ENCODE results near the gene KCNMA1. TPM values are rescaled to one million over a fixed set of nuclear protein-coding genes. Genes with fewer than 3 reads are reported as not detected.

Gene KCNMA1
- polyA plus RNA-seq, 4 donors: 2.7 to 8.6 (median 7.7) TPM

DNA sequence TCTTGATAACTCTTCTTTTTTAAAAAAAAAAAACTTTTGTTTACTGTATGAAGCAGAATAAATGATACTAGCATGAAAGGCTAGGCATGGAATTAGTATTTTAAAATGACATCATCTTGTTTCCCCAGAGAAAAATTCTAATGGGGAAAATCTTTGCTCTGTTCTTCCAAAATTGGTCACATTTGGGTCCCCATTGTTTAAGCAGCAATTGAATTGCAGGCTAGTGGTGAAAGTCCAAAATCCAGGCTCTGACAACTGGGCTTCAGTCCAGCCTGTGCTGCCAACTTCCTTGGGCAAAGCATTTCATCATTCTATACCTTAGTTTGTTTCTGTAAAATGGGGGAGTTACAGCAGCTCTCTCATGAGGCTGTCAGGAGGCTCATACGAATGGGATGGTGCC lies 726.4 kb downstream of the KCNMA1 start:
- Histone ChIP-seq H3K4me1 (ENCODE audit: control insufficient read depth in 3 of 3, insufficient read depth in 2 of 3, low read depth in 1 of 3, low read length in 2 of 3) (no peaks in the 10 kb centered on the region), H3K36me3 (ENCODE audit: control insufficient read depth in 3 of 3, insufficient read depth in 2 of 3, low read depth in 1 of 3, low read length in 3 of 3) (no peaks in the 10 kb centered on the region), H3K27ac (ENCODE audit: low read depth in 1 of 3, low read length in 2 of 3) (no peak overlapping the region), H3K9me3 (ENCODE audit: control insufficient read depth in 2 of 2, insufficient read depth in 1 of 2, low read depth in 1 of 2, low read length in 1 of 2) (peaks cover 0 to 3% of the 10 kb centered on the region in 2 donors), H3K4me3 (ENCODE audit: low read depth in 1 of 3, low read length in 3 of 3) (no peak overlapping the region), H3K27me3 (ENCODE audit: control insufficient read depth in 3 of 3, insufficient read depth in 3 of 3, low read length in 3 of 3) (no peaks in the 10 kb centered on the region)
- no peak for FAIRE-seq
- 19 to 56% (median 20%) methylated on average over 1 of the region's 1 CpG for WGBS, 3 donors
- DNase-seq: peak in 1 of 2 donors; percentile 14

GRCh38 chr10:76910184-76910962 lies 727.2 kb downstream of the KCNMA1 start:
- no peaks in the 10 kb centered on the region for H3K36me3 ChIP-seq (ENCODE audit: control insufficient read depth in 3 of 3, insufficient read depth in 2 of 3, low read depth in 1 of 3, low read length in 3 of 3)
- no peak for DNase-seq
- no peak for FAIRE-seq
- no peaks in the 10 kb centered on the region for H3K27me3 ChIP-seq (ENCODE audit: control insufficient read depth in 3 of 3, insufficient read depth in 3 of 3, low read length in 3 of 3)
- H3K4me1 ChIP-seq (ENCODE audit: control insufficient read depth in 3 of 3, insufficient read depth in 2 of 3, low read depth in 1 of 3, low read length in 2 of 3): no peaks in the 10 kb centered on the region
- H3K27ac ChIP-seq (ENCODE audit: low read depth in 1 of 3, low read length in 2 of 3): no peak overlapping the region
- 89 to 91% (median 90%) methylated on average over 8 of the region's 8 CpGs for WGBS, 3 donors
- no peak overlapping the region for H3K4me3 ChIP-seq (ENCODE audit: low read depth in 1 of 3, low read length in 3 of 3)
- peaks cover 0 to 3% of the 10 kb centered on the region in 2 donors for H3K9me3 ChIP-seq (ENCODE audit: control insufficient read depth in 2 of 2, insufficient read depth in 1 of 2, low read depth in 1 of 2, low read length in 1 of 2)

DNA sequence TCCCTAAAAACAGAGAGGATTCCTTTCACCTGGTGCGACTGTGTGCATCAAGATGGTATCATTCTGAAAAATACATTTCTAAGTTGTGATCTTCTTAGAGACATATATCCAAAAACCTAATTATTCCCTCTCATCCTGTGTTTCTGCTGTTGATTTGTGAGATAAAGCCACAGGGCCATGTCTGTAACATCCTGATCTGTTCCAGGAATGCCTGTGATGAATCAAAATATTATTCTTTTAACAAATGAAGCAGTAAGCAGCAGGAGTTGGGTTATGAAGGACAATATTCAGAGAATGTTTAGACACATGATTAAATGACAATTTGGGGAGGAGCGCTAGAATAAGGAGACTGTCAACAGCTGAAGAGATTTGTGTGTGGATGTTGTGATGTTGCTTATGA lies 731.4 kb downstream of the KCNMA1 start:
- 93 to 95% (median 94%) methylated on average over 2 of the region's 2 CpGs for WGBS, 3 donors
- no peak overlapping the region for H3K27ac ChIP-seq (ENCODE audit: low read depth in 1 of 3, low read length in 2 of 3)
- no peak overlapping the region for H3K4me3 ChIP-seq (ENCODE audit: low read depth in 1 of 3, low read length in 3 of 3)
- DNase-seq (no peak), FAIRE-seq (no peak)
- H3K27me3 ChIP-seq (ENCODE audit: control insufficient read depth in 3 of 3, insufficient read depth in 3 of 3, low read length in 3 of 3): no peaks in the 10 kb centered on the region
- H3K4me1 ChIP-seq (ENCODE audit: control insufficient read depth in 3 of 3, insufficient read depth in 2 of 3, low read depth in 1 of 3, low read length in 2 of 3): peaks cover 0 to 3% (median 0%) of the 10 kb centered on the region in 3 donors
- H3K9me3 ChIP-seq (ENCODE audit: control insufficient read depth in 2 of 2, insufficient read depth in 1 of 2, low read depth in 1 of 2, low read length in 1 of 2): peaks cover 0 to 3% of the 10 kb centered on the region in 2 donors
- no peaks in the 10 kb centered on the region for H3K36me3 ChIP-seq (ENCODE audit: control insufficient read depth in 3 of 3, insufficient read depth in 2 of 3, low read depth in 1 of 3, low read length in 3 of 3)

- H3K4me3 ChIP-seq (ENCODE audit: low read depth in 1 of 3, low read length in 3 of 3): no peak overlapping the region
- H3K36me3 ChIP-seq (ENCODE audit: control insufficient read depth in 3 of 3, insufficient read depth in 2 of 3, low read depth in 1 of 3, low read length in 3 of 3): no peaks in the 10 kb centered on the region
- H3K27ac ChIP-seq (ENCODE audit: low read depth in 1 of 3, low read length in 2 of 3): no peak overlapping the region
- H3K9me3 ChIP-seq (ENCODE audit: control insufficient read depth in 2 of 2, insufficient read depth in 1 of 2, low read depth in 1 of 2, low read length in 1 of 2): peaks cover 0 to 3% of the 10 kb centered on the region in 2 donors
- H3K27me3 ChIP-seq (ENCODE audit: control insufficient read depth in 3 of 3, insufficient read depth in 3 of 3, low read length in 3 of 3): no peaks in the 10 kb centered on the region
- 79 to 89% (median 81%) methylated on average over 5 of the region's 5 CpGs for WGBS, 3 donors
- DNase-seq: no peak
- no peak for FAIRE-seq
- H3K4me1 ChIP-seq (ENCODE audit: control insufficient read depth in 3 of 3, insufficient read depth in 2 of 3, low read depth in 1 of 3, low read length in 2 of 3): peaks cover 0 to 3% (median 0%) of the 10 kb centered on the region in 3 donors
Measured at GRCh38 chr10:76905251-76905650, 732.4 kb downstream of the KCNMA1 start.

DNA sequence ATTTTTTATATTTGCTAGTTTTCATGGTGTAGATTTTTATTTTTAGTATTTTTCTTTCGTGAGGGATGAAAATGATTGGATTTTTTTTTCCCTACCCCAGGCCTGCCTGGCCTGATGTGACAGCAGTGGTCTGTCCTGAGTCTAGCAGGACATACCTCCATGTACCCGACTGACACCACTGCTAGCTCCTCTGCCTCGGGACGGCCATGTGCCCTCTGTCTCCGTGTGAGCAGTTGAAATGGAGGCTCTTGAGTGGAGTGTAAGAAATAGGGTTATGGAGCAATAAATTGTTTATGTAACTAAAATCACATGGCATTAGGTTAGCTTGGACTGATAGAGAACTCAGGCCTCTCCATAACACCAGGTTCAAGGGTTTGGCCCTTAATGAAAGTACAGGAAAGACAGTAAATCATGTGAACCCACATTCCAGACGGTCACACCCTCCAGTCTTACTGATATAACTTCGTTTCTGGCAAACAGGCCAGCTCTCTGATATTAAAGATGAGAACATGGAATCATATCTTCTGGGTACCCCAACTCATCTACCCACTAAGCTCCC lies 734.1 kb downstream of the KCNMA1 start:
- Histone ChIP-seq H3K27ac (ENCODE audit: low read depth in 1 of 3, low read length in 2 of 3) (no peak overlapping the region), H3K4me3 (ENCODE audit: low read depth in 1 of 3, low read length in 3 of 3) (no peak overlapping the region), H3K9me3 (ENCODE audit: control insufficient read depth in 2 of 2, insufficient read depth in 1 of 2, low read depth in 1 of 2, low read length in 1 of 2) (no peaks in the 10 kb centered on the region), H3K27me3 (ENCODE audit: control insufficient read depth in 3 of 3, insufficient read depth in 3 of 3, low read length in 3 of 3) (no peaks in the 10 kb centered on the region), H3K36me3 (ENCODE audit: control insufficient read depth in 3 of 3, insufficient read depth in 2 of 3, low read depth in 1 of 3, low read length in 3 of 3) (no peaks in the 10 kb centered on the region), H3K4me1 (ENCODE audit: control insufficient read depth in 3 of 3, insufficient read depth in 2 of 3, low read depth in 1 of 3, low read length in 2 of 3) (peaks cover 0 to 3% (median 0%) of the 10 kb centered on the region in 3 donors)
- WGBS, 3 donors: 50 to 59% (median 56%) methylated on average over 7 of the region's 7 CpGs
- no peak for FAIRE-seq
- peak in 1 of 2 donors; percentile 45 for DNase-seq

DNA sequence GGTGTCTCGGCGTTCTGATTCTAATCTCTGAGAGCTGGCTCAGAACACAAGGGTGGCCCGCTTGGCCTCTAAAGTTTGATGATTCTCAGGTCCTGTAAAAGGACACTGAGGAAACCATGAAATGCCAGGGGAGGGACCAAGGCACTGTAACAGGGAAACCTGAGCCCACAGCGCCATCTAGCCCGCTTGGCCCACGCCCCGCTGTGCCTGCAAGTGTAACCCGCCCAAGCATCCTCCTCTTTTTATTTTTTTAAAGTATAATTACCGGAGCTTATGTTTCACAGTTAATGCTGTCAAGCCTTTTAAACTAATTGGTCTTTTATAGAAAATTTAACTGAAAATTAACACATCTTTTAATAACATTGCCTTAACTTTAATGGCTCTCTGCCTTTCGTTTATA lies 734.7 kb downstream of the KCNMA1 start:
- no peak for FAIRE-seq

DNA sequence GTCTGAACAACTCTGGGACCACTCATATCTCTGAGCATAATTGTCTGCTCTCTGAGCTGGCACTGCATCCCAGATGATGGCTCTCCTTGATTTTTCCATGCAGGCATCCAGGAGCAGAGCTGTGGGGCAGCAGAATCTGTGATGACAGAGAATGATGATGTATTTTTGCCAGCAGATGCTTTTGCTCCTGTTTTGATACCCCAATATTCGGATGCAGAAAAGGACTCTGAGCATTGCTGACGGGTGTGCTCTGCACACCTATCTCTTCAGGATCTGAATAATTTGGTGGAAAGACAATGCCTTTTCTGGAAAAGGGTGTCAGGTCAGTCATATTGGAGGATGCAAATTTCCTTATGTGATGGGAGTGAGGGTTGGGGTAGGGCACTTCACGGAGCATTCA lies 735.9 kb downstream of the KCNMA1 start:
- no peaks in the 10 kb centered on the region for H3K27me3 ChIP-seq (ENCODE audit: control insufficient read depth in 3 of 3, insufficient read depth in 3 of 3, low read length in 3 of 3)
- no peak overlapping the region for H3K4me3 ChIP-seq (ENCODE audit: low read depth in 1 of 3, low read length in 3 of 3)
- H3K4me1 ChIP-seq (ENCODE audit: control insufficient read depth in 3 of 3, insufficient read depth in 2 of 3, low read depth in 1 of 3, low read length in 2 of 3): peaks cover 0 to 3% (median 0%) of the 10 kb centered on the region in 3 donors
- FAIRE-seq: no peak
- 83 to 88% (median 85%) methylated on average over 3 of the region's 3 CpGs for WGBS, 3 donors
- H3K27ac ChIP-seq (ENCODE audit: low read depth in 1 of 3, low read length in 2 of 3): no peak overlapping the region
- DNase-seq: no peak
- H3K36me3 ChIP-seq (ENCODE audit: control insufficient read depth in 3 of 3, insufficient read depth in 2 of 3, low read depth in 1 of 3, low read length in 3 of 3): no peaks in the 10 kb centered on the region
- H3K9me3 ChIP-seq (ENCODE audit: control insufficient read depth in 2 of 2, insufficient read depth in 1 of 2, low read depth in 1 of 2, low read length in 1 of 2): no peaks in the 10 kb centered on the region

More for the DNA sequence above, 734.7 kb downstream of the KCNMA1 start:
- Histone ChIP-seq H3K36me3 (ENCODE audit: control insufficient read depth in 3 of 3, insufficient read depth in 2 of 3, low read depth in 1 of 3, low read length in 3 of 3) (no peaks in the 10 kb centered on the region), H3K27ac (ENCODE audit: low read depth in 1 of 3, low read length in 2 of 3) (no peak overlapping the region), H3K9me3 (ENCODE audit: control insufficient read depth in 2 of 2, insufficient read depth in 1 of 2, low read depth in 1 of 2, low read length in 1 of 2) (no peaks in the 10 kb centered on the region), H3K27me3 (ENCODE audit: control insufficient read depth in 3 of 3, insufficient read depth in 3 of 3, low read length in 3 of 3) (no peaks in the 10 kb centered on the region), H3K4me3 (ENCODE audit: low read depth in 1 of 3, low read length in 3 of 3) (no peak overlapping the region), H3K4me1 (ENCODE audit: control insufficient read depth in 3 of 3, insufficient read depth in 2 of 3, low read depth in 1 of 3, low read length in 2 of 3) (peaks cover 0 to 3% (median 0%) of the 10 kb centered on the region in 3 donors)
- peak in 1 of 2 donors; percentile 13 for DNase-seq
- WGBS, 3 donors: 58 to 78% (median 63%) methylated on average over 10 of the region's 10 CpGs

DNA sequence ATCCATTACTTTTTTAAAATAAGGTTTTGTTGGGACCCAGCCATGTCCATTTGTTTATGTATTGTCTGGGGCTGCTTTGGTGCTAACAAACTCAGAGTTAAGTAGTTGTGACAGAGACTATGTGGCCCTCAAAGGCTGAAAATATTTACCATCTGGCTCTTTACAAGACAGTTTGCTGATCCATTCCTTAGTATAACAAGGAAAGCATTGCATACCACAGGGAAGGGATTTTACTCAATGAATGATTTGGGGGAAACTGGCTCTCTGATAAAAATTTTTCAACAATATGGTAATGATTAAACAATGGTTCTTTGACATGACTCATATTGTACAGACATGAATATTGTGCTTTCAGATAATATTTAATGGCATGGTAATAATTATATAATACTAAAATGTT lies 738.1 kb downstream of the KCNMA1 start:
- Histone ChIP-seq H3K36me3 (ENCODE audit: control insufficient read depth in 3 of 3, insufficient read depth in 2 of 3, low read depth in 1 of 3, low read length in 3 of 3) (no peaks in the 10 kb centered on the region), H3K27me3 (ENCODE audit: control insufficient read depth in 3 of 3, insufficient read depth in 3 of 3, low read length in 3 of 3) (no peaks in the 10 kb centered on the region), H3K4me1 (ENCODE audit: control insufficient read depth in 3 of 3, insufficient read depth in 2 of 3, low read depth in 1 of 3, low read length in 2 of 3) (peaks cover 0 to 3% (median 0%) of the 10 kb centered on the region in 3 donors), H3K27ac (ENCODE audit: low read depth in 1 of 3, low read length in 2 of 3) (no peak overlapping the region), H3K4me3 (ENCODE audit: low read depth in 1 of 3, low read length in 3 of 3) (no peak overlapping the region), H3K9me3 (ENCODE audit: control insufficient read depth in 2 of 2, insufficient read depth in 1 of 2, low read depth in 1 of 2, low read length in 1 of 2) (peaks cover 0 to 5% of the 10 kb centered on the region in 2 donors)
- no peak for FAIRE-seq
- DNase-seq: no peak

Data from small intestine (tissue), 7 donors.